NCI-H526 treated with DMSO at 0.1 percent for 48 hours (cell line): ENCODE results near the gene TGFBR3.
"Not testable (repeated sequence)": the region's sequence is repeated elsewhere in the genome, so short reads cannot be mapped to it uniquely, and the experiment has no call there.

Experiments used
- DNase-seq: peaks from one replicate; lab custom pipeline; 2025; lab: John Stamatoyannopoulos, UW

TGFBR3 gene

GRCh38 chr1:91847851-91848250, 38.1 kb downstream of the TGFBR3 start:
- no peak for DNase-seq

DNA sequence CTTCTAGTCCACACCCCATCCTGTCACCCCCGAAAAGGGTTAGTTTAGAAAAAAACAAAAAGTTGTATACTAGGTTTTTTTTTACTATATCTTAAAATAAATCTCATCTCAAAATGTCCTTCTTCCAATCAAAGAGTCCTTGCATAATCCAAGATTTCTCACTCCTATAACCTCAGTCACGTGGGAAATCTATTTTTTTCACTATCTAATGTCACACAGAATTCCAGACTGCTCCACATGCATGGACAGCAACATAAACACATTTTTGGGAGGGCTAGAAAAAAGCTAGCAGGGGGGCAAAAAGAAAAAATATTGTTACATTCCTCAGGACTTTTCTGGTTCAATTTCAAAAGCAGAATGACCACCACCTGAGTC, 39.3 kb downstream of the TGFBR3 start:
- no peak for DNase-seq

- DNase-seq: no peak
Measured at GRCh38 chr1:91846007-91846638, 39.8 kb downstream of the TGFBR3 start.

DNA sequence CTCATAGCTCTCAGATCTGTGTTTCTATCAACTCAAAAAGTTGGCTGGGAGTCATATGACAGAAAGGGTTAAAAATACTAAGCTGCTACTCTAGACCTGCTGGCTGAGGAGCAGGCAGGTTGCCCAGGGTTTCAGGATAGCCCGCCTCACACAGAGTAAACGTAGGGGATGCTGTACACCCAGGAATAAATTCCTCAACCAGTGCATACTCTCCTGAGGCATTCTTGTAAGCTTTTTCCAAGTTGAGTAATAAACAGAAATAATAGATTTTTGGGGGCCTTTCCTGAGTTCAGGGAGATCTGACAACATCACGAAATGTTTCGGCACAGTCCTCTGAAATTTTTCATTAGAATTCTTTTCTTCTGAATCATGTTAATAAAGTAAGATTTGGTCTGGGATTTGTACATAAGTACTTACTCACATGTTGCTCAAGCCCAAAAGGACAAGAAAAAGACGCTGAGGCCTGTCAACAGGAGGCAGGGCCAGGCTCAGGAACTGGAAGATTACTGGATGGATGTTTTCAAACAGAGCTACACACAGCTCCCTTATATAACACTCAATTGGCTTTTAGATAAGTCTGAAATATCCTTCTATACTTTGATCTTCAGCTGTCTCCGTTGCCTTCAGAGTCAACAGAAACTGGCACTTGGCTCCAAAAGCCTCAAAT, 41.0 kb downstream of the TGFBR3 start:
- DNase-seq: no peak

DNA sequence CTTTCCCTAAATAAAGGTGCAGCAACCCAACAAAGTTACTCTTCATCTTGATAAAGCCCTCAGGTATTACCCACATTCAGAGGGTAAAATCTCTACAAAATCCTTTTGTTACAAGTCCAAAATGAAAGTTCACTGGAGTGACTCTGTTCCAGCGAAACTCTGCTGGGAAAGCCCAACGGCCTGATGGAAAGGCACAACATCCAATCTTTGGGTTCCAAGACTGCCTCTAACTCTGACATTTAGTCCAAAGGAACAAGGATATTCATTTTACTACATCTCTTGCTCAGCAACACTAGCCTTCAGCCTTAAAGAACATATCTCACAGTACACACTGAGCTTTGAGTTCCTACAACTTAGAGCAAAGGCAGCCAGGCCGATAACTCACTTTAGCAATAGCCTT, 42.1 kb downstream of the TGFBR3 start:
- no peak for DNase-seq

DNA sequence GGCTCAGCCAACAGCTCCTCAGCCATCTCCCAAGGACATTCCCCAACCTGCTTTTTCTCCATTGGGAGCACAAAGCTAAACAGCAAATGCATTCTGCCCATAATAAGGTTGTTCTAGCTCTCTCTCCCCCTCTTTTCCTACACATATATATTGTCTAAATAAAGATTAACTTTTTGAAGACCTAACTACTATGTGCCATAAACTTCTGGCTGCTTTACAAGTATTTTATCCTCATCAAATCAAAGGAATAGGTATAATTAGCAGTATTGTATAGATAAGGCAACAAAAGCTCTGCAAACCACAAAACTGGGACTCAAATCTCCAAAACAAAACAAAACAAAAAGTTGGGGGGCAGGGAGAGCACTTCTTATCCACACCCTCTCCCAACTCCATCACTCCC, 43.4 kb downstream of the TGFBR3 start:
- no peak for DNase-seq

- no peak for DNase-seq
Measured at GRCh38 chr1:91842056-91842455, 43.9 kb downstream of the TGFBR3 start.

- not testable (repeated sequence) for DNase-seq
Measured at GRCh38 chr1:91840276-91840675, 45.7 kb downstream of the TGFBR3 start.

- peak; percentile 55 for DNase-seq
Measured at GRCh38 chr1:91836331-91837040, 49.5 kb downstream of the TGFBR3 start.

DNA sequence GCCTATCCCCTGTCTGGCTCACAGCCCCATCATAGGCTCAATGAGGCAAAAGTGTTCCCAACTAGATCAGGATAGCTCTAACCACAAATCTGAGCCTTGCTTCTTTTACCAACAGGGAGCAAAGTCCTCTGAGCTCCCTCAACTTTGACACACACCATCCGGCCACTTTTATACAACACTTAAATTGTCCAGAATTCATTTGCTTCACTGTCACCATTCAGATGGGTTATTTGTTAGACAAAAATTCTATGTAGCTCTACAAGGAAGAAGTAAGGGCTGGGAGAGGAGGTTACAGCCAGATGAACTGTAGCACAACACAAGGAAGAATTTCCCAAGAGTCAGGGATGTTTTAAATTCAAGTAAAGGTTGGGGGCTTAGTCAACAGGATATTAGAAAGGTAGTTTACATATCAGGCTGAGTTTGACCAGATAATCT, 50.8 kb downstream of the TGFBR3 start:
- no peak for DNase-seq

DNA sequence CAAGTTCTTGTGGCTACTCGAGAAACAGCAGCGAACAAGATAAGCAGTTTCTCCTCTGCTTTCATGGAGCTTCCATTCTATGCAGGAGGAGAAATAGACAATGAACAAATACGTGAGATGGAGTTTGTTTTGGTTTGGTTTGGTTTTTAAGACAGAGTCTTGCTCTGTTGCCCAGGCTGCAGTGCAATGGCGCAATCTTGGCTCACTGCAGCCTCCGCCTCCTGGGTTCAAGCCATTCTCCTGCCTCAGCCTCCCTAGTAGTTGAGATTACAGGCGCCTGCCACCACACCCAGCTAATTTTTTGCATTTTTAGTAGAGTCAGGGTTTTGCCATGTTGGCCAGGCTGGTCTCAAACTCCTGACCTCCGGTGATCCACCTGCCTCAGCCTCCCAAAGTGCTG, 51.4 kb downstream of the TGFBR3 start:
- DNase-seq: not testable (repeated sequence)

- DNase-seq: no peak
Measured at GRCh38 chr1:91833946-91834345, 52.0 kb downstream of the TGFBR3 start.

DNA sequence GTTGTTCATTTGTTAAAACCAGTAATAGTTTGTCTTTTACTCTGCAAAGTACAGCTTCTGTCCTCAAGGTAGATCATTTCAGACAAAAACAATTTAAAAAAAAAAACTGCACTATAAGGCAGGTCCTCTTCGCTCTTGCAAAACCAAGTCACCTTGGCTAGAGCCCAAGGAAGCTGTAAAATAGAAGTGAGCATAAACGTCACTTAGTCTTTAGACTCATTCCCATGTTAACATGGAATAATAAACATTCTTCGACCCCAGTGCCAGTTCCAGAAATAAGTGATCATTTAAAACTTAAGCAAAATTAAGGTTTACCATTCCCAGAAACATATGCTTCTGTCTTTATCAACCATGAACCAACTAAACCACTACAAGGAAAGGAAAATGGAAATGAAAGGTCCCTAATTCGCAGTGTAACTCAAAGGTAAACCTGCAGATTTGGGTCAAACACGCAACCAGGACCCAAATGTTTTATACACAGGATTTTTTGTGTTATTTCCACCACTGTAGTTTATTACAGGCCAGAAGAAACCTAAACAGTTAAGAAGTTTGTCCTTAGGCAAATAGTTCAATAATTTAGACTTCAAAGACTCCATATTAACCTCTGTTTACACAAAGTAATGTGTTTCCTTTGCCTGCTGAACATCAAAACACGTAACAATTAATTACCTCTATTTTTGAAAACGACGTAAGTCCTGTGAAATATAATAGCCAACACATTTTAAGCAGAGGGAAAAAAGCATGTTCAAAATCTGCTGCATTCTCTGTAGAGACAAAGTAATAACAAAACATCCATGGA, 54.6 kb downstream of the TGFBR3 start:
- no peak for DNase-seq

- DNase-seq: peak; percentile 84
Measured at GRCh38 chr1:91830242-91831131, 55.5 kb downstream of the TGFBR3 start.

GRCh38 chr1:91829293-91830153, 56.4 kb downstream of the TGFBR3 start:
- DNase-seq: no peak

- peak; percentile 40 for DNase-seq
Measured at GRCh38 chr1:91828583-91829281, 57.2 kb downstream of the TGFBR3 start.

DNA sequence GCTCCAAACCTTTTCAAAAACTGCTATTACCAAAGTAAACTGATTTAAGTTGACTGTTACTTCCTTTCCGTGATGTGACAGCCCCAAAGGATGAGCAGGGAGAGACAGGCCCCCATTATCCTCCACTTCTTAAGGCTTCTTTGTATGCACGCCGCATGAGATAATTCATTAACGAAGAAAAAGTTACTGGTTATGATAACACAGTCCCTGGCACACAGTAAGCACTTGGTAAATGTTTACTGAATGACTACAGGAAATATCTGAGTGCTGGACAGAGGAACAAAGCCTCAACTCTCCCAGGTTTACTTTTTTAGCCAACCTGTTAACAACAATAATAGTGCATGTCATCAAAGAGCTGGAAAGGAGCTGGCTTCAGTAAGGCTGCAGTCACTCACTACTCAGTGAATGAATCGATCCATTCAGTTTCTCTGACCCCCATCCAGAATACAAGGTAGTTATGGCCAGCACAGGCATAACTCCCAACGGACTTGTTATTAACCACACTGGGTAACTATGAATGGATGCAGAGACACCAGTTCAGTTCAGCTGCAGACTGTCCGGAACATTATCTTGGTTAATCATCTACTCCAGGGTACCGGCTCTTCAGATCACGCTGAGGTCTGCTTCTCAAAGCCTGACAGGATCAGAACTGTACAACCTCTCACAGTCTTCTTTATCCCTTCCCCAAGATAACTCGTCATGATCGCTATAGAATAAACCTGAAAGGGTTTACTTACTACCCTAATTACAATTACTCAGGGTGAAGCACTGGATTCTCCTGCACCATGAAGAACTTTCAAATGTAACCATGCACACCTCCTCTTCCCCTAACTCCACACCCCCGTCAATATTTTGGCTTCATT, 58.3 kb downstream of the TGFBR3 start:
- DNase-seq: peak; percentile 94

GRCh38 chr1:91827087-91827458, 58.9 kb downstream of the TGFBR3 start:
- DNase-seq: peak; percentile 65

DNA sequence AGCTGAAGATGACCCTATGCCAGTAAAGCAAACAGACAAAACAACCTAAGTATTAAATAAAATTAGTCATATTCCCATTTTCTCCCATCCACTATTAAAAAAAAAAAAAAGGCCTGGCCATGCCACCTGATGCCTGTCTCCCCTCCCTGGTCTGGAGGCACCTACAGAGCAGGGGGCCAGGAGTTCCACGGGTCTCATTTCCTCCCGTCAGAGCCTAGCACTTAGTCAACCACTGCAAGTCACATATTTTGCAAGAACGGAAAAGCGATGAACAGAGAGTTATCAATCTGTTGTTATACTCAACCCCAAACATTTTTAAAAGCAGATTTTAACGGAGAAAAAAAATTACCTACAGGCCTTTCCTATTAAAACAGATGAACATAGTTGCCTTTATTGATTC, 59.3 kb downstream of the TGFBR3 start:
- DNase-seq: no peak
